ENCODE data around the gene ZNRD2. TPM values are rescaled to one million over a fixed set of nuclear protein-coding genes. Genes with fewer than 3 reads are reported as not detected.

The ZNRD2 gene
- total RNA-seq, 1 donor from 2014 or later: 37.0 TPM

DNA sequence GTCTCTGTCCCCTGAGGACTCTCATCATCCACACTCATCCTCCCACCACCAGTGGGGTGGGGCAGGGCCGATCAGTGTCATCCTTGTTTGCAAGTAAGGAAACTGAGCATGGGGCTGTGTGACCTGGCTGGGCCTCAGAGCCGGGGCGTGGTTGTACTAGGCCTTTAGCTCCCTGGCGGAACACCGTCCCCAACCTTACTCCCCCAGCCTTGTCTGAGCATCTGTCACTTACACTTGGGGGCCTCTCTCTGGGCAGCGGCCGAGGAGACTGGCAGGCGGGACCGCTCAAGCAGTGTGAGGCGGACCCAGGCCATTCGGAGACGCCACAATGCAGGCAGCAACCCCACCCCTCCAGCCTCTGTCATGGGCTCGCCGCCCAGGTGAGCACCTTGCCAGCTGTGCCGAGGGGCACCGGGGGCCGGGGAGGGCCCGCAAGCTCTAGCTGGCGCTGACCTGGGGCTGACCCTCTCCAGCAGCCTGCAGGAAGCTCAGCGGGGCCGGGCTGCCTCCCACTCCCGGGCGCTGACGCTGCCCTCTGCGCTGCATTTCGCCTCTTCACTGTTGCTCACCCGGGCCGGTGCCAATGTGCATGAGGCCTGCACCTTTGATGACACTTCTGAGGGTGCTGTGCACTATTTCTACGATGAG is 49.1 kb downstream of the ZNRD2 start:
- intact Hi-C loops (cut with micrococcal nuclease): loop anchor here (5.0 to 10.0 kb wide), 2 partner anchors 355 to 863 kb away; partner anchors contain the start of genes DPP3 and POLA2

DNA sequence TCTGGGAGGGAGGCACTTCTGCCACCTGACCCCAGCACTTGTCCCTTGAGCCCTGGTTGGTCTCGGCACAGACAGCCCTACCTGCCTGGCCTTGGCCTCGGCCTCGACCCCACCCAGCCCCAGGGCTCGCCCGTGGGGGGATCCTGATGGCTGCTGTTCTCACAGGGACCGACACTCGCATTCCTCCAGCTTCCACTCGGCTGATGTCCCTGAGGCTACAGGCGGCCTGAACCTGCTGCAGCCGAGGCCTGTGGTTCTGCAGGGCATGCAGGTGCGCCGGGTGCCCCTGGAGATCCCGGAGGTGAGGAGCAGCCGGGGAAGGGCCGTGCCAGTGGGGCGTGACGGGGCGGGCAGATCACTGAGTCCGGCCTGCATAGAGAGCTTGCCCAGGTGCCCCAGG is 50.4 kb downstream of the ZNRD2 start:
- intact Hi-C loops (cut with micrococcal nuclease): no loop called here

DNA sequence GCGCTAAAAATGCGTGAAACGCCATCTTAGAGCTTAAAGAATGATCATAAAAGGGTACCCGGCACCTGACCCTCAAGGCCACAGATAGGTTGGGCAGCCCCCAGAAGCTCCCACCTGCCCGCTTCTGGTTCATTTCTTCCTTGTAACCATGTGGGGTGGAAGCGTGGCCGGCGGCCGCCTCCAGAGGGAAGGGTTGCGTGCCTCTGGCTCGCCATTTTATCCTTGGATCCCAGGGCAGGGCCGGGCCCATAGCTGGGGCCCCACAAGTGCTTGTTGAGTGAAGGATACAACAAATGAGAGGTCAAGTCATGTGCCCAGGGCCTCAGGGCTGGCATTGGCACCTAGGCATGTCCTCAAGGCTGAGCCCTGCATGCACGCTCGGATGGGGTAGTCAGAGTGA is 51.2 kb downstream of the ZNRD2 start:
- intact Hi-C loops (cut with micrococcal nuclease): no loop called here

Other genes with a start within 250 kb of the ZNRD2 start
- gene DPF2, start 236.6 kb upstream of the ZNRD2 start, total RNA-seq: 68.1 and 75.9 TPM in 2 replicates
- gene TIGD3, start 215.7 kb upstream of the ZNRD2 start, total RNA-seq: 1.1 and 1.2 TPM in 2 replicates
- 25.6 and 26.3 TPM in 2 replicates for gene SLC25A45, start 187.8 kb upstream of the ZNRD2 start, total RNA-seq
- 51.7 and 54.1 TPM in 2 replicates for gene FRMD8, start 183.8 kb upstream of the ZNRD2 start, total RNA-seq
- gene NEAT1, start 147.7 kb upstream of the ZNRD2 start, total RNA-seq: 730 and 731 TPM in 2 replicates
- gene MALAT1, start 71.4 kb upstream of the ZNRD2 start, total RNA-seq: 6,337 and 6,385 TPM in 2 replicates
- gene SCYL1, start 45.4 kb upstream of the ZNRD2 start, total RNA-seq: 63.6 and 64.6 TPM in 2 replicates
- gene LTBP3, start 12.1 kb upstream of the ZNRD2 start, total RNA-seq: 62.9 and 67.3 TPM in 2 replicates
- 27.2 and 31.6 TPM in 2 replicates for gene FAM89B, start 2.1 kb downstream of the ZNRD2 start, total RNA-seq
- gene EHBP1L1, start 5.6 kb downstream of the ZNRD2 start, total RNA-seq: 81.6 and 84.3 TPM in 2 replicates
- 1.2 and 1.7 TPM in 2 replicates for gene KCNK7, start 25.3 kb downstream of the ZNRD2 start, total RNA-seq
- 70.4 and 71.4 TPM in 2 replicates for gene MAP3K11, start 43.7 kb downstream of the ZNRD2 start, total RNA-seq
- 46.9 and 54.8 TPM in 2 replicates for gene PCNX3, start 45.3 kb downstream of the ZNRD2 start, total RNA-seq
- gene SIPA1, start 67.6 kb downstream of the ZNRD2 start, total RNA-seq: 142 and 153 TPM in 2 replicates
- 85.3 and 86.1 TPM in 2 replicates for gene RELA, start 92.4 kb downstream of the ZNRD2 start, total RNA-seq
- 67.3 and 72.0 TPM in 2 replicates for gene KAT5, start 141.8 kb downstream of the ZNRD2 start, total RNA-seq
- gene RNASEH2C, start 150.3 kb downstream of the ZNRD2 start, total RNA-seq: 97.0 and 105 TPM in 2 replicates
- gene AP5B1, start 210.5 kb downstream of the ZNRD2 start, total RNA-seq: 20.1 and 21.2 TPM in 2 replicates
- gene OVOL1, start 216.6 kb downstream of the ZNRD2 start, total RNA-seq: 0.09 TPM in 1 of 2 replicates, not detected in the other